C4-2B (cell line): ENCODE measurements around the gene CYP27C1.
"Not testable (repeated sequence)": the region's sequence is repeated elsewhere in the genome, so short reads cannot be mapped to it uniquely, and the experiment has no call there.

Source experiments
- H3K27ac ChIP-seq: fragments of 450-650 bp; 2 replicates; pipeline ENCODE4 v1.5.1; 2017
- ZFX ChIP-seq: fragments of 450-650 bp; IDR thresholded peaks from 2 replicates; pipeline ENCODE4 v1.6.1; 2017
- TF ChIP-seq, protein P1 (sequence below): fragments of 450-650 bp; conservative IDR thresholded peaks from 2 replicates; pipeline ENCODE4 v1.5.1; 2017; ENCODE audit warnings: mild to moderate bottlenecking

CYP27C1 gene

DNA sequence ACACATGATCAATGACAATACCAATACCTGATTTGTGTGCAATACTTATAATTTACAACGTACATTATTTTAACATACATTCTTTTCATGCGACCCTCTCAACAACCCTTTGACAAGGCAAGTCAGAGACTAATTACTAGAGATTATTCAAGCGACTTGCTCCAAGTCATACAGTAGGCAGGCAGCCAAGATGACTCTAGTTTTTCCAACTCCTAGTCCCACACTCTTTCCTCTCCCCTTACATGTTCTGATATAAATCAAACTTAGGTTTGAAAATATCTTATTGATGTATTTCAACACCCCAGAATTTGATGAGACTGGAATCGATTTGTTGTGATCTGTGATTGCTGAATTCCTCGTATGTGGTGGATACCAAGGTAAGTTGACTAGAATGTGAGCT is 8.0 kb upstream of the CYP27C1 start:
- TF ChIP-seq ZFX = no peak
- TF ChIP-seq, protein P1, sequence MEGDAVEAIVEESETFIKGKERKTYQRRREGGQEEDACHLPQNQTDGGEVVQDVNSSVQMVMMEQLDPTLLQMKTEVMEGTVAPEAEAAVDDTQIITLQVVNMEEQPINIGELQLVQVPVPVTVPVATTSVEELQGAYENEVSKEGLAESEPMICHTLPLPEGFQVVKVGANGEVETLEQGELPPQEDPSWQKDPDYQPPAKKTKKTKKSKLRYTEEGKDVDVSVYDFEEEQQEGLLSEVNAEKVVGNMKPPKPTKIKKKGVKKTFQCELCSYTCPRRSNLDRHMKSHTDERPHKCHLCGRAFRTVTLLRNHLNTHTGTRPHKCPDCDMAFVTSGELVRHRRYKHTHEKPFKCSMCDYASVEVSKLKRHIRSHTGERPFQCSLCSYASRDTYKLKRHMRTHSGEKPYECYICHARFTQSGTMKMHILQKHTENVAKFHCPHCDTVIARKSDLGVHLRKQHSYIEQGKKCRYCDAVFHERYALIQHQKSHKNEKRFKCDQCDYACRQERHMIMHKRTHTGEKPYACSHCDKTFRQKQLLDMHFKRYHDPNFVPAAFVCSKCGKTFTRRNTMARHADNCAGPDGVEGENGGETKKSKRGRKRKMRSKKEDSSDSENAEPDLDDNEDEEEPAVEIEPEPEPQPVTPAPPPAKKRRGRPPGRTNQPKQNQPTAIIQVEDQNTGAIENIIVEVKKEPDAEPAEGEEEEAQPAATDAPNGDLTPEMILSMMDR = no peak
- H3K27ac ChIP-seq = no peak overlapping the region

DNA sequence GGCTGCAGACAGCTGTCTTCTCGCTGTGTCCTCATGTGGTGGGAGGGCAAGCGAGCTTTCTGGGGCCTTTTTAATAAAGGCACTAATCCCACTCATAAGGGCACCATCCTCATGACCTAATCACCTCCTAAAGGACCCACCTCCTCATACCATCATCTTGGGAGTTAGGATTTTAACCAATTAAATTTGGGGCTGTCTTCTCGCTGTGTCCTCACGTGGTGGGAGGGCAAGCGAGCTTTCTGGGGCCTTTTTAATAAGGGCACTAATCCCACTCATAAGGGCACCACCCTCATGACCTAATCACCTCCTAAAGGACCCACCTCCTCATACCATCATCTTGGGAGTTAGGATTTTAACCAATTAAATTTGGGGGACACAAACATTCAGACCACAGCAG is 7.2 kb upstream of the CYP27C1 start:
- not testable (repeated sequence) for H3K27ac ChIP-seq

DNA sequence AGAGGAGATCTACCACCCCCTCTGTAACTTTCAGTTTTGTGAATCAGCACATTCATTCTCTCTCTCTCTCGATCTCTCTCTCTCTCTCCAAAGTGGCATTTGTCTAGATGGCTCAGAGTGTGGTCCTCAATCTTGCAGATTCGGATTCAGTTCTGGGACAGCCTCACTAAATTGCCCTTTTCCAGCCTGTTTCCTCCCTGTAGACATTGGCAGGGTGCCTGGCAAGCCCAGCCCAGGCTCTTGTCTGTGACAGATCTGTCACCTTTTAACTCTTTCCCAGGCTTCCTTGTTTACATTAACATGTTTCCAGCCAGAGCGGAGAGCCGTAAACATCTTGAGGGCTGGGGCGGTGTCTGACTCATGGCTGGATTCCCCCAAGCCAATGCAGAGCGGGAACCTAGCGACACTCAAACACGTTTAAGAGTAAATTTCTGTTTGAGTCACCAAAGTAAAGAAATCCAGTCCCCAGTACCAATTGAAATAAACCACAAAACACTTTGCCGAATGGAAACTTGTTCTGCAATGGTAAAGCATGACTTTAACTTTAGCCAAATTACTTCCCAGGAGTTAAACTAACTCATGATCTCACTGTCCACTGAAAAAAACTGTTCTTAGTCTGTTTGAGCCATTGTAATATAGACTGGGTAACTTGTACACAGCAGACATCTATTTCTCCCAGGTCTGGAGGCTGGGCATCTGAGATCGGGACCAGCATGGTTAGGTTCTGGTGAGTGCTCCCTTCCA is 6.6 kb upstream of the CYP27C1 start:
- no peak for TF ChIP-seq ZFX
- TF ChIP-seq, protein P1 = no peak
- H3K27ac ChIP-seq = no peak overlapping the region

DNA sequence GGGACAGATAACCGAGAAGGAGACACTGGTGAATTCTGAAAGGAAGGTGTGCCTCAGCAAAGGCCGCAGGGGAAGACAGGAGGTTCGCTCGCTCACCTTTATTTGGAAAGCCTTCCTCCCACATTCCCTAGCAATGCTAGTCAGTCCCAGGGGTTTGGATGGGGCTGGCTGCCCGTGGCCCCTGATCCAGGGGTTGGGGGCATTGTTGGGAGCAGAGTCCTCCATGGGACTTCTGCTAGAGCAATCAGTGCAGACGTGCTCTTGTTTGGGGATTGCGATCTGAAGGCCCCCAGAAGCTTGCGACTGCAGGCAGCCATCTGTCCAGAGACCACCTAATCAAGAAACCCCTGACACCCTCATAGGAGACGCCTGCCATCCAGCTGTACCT is 6.0 kb upstream of the CYP27C1 start:
- H3K27ac ChIP-seq = no peak overlapping the region
- TF ChIP-seq, protein P1 = no peak
- TF ChIP-seq ZFX = no peak

DNA sequence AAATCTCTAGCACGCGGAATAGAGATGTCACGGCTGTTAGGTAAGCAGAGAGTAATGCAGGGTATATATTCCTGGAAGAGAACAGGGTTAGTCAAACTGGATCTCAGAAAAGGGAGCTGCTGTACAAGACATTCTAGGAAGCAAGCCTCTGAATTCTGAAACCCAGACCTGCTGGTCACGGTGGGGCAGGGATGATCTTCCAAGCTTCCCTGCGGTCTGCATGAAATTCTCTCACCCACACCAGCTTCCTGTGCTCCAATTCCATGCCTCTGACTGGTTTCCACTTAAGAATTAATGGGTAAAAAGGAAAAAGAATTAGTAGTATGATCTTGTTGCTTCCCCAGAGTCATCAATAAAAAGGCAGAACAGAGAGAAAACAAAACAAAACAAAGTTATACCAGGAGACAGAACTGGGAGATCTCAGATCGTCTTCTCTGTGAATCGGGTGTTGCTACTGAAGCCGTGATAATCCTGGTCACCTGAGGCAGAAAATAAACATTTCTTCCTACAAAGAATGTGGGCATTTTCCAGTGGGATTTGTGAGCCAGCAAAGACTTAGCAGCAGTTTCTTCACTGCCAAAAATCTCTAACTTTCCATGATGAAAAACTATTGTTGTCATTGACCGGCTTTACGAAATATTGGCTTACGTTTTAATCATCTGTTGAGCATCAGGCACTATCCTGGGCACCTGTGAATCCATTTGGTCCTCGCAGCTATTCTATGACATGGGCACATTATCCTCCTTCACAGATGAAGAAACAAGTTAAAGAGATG is 5.3 kb upstream of the CYP27C1 start:
- TF ChIP-seq ZFX = no peak
- TF ChIP-seq, protein P1 = no peak
- no peak overlapping the region for H3K27ac ChIP-seq

DNA sequence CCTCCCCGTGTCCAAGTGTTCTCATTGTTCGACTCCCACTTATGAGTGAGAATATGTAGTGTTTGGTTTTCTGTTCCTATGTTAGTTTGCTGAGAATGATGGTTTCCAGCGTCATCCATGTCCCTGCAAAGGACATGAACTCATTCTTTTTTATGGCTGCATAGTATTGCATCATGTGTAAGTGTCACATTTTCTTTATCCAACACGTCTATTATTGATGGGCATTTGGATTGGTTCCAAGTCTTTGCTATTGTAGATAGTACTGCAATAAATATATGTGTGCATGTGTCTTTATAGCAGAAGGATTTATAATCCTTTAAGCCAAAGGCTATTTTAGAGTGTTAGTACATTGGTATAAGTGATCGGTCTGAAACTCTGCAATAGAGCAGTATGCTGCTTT is 4.0 kb upstream of the CYP27C1 start:
- H3K27ac ChIP-seq = not testable (repeated sequence)

DNA sequence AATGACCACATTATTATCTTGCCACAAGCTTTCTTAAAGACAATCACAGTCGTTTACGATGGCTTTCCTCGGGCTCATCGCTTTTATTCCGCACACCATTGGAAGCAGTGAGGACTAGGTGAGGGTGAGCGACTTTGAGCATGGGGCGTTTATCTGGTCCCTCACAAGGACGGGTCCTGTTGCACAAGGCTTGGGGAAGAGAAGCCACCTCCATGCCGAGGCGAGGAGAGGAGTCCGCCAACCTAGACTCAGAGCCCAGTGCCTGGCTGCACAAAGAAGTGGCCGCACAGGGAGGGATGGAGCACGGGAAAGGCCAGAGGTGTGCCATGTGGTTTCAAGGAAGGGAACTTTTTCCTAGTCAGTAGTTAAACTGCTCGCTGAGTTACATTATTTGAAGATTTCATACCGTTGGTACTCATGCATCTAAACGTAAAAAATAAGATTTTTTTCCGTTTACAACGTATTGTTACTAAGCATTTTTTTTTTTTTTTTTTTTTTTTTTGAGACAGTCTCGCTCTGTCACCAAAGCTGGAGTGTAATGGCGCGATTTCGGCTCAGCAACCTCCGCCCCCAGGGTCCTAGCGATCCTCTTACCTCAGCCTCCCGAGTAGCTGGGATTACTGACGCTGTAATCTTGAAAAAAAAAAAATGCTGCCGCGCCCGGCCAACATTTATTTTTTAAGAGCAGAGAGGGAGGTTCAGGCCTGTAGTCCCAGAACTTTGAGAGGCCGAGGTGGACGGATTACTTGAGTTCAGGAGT is 849 bp upstream of the CYP27C1 start:
- TF ChIP-seq ZFX = no peak
- TF ChIP-seq, protein P1 = no peak
- no peak overlapping the region for H3K27ac ChIP-seq
